HEK293T (cell line): ENCODE results near the gene RBM23.

Experiments used
- ELF4 ChIP-seq: fragments of 450-650 bp; IDR thresholded peaks from 2 replicates; pipeline ENCODE4 v1.6.1; 2017; ENCODE audit warnings: antibody characterized with exemption
- FOXA1 ChIP-seq: fragments of 450-650 bp; IDR thresholded peaks from 2 replicates; pipeline ENCODE4 v1.6.1; 2016; ENCODE audit warnings: mild to moderate bottlenecking
- FOXK2 ChIP-seq: fragments of 450-650 bp; IDR thresholded peaks from 2 replicates; pipeline ENCODE4 v1.6.1; 2016; ENCODE audit warnings: mild to moderate bottlenecking
- FOXM1 ChIP-seq: fragments of 450-650 bp; IDR thresholded peaks from 2 replicates; pipeline ENCODE4 v1.6.1; 2017; ENCODE audit warnings: mild to moderate bottlenecking, borderline replicate concordance
- SUZ12 ChIP-seq: fragments of 450-650 bp; IDR thresholded peaks from 2 replicates; pipeline ENCODE4 v1.6.1; 2016; ENCODE audit warnings: mild to moderate bottlenecking
- TARDBP ChIP-seq: fragments of 450-650 bp; IDR thresholded peaks from 2 replicates; pipeline ENCODE4 v1.6.1; 2016
- TF ChIP-seq, protein P1 (sequence below): fragments of 450-650 bp; IDR thresholded peaks from 2 replicates; pipeline ENCODE4 v1.6.1; 2016

GRCh38 chr14:22925513-22925912 lies 6.6 kb upstream of the RBM23 start:
- TF ChIP-seq FOXK2, result no peak
- no peak for TF ChIP-seq ELF4
- TF ChIP-seq SUZ12, result no peak
- TF ChIP-seq, protein P1, sequence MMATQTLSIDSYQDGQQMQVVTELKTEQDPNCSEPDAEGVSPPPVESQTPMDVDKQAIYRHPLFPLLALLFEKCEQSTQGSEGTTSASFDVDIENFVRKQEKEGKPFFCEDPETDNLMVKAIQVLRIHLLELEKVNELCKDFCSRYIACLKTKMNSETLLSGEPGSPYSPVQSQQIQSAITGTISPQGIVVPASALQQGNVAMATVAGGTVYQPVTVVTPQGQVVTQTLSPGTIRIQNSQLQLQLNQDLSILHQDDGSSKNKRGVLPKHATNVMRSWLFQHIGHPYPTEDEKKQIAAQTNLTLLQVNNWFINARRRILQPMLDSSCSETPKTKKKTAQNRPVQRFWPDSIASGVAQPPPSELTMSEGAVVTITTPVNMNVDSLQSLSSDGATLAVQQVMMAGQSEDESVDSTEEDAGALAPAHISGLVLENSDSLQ, result no peak
- TF ChIP-seq FOXM1, result no peak
- TF ChIP-seq TARDBP, result no peak
- TF ChIP-seq FOXA1, result no peak
